Uterine smooth muscle cell (primary cell): ENCODE results near the gene OR11A1. TPM values are rescaled to one million over a fixed set of nuclear protein-coding genes. Genes with fewer than 3 reads are reported as not detected.

Experiments used
- total RNA-seq: library from RNA; depleted of rRNA; stranded (reverse); fragments of >200 nt; gene quantifications from 2 replicates; pipeline ENCODE4 v1.2.3, GENCODE V29; 2014

The OR11A1 gene, protein sequence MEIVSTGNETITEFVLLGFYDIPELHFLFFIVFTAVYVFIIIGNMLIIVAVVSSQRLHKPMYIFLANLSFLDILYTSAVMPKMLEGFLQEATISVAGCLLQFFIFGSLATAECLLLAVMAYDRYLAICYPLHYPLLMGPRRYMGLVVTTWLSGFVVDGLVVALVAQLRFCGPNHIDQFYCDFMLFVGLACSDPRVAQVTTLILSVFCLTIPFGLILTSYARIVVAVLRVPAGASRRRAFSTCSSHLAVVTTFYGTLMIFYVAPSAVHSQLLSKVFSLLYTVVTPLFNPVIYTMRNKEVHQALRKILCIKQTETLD
- not detected in 2 replicates for total RNA-seq

GRCh38 chr6:29456971-29457370, at the start of gene OR11A1, which contains the start of gene OR2H1:
Gene OR11A1, minus strand, starts transcription at chr6:29457071. Its CDS starts 29,430 bp downstream, at chr6:29427641.
Gene OR2H1, plus strand, starts transcription at chr6:29457155. Its CDS starts 4,615 bp downstream, at chr6:29461770.

DNA sequence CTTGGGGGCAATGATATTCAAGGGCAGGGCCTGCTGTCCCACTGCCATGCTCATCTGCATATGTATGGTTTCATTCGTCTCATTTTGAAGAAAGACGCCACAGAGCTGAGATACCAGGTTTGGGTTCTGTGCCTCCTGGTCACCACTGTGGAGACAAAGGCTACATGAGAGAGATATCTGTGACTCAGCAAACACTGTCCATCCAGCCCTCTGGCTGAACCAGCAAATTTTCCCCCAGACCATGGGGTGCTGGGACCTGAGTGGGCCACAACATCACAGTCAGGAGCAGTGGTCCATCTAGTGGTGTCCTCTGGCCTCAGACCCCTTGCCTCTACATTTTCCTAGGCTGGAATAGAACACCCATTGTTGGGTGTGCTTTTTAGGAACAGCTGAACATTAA, 30.8 kb upstream of the OR11A1 start, which contains the start of gene MAS1L:
Gene MAS1L, minus strand, starts transcription at position 297 of the 400 bp plus-strand sequence. Its CDS starts 54 bp downstream, at position 243.

DNA sequence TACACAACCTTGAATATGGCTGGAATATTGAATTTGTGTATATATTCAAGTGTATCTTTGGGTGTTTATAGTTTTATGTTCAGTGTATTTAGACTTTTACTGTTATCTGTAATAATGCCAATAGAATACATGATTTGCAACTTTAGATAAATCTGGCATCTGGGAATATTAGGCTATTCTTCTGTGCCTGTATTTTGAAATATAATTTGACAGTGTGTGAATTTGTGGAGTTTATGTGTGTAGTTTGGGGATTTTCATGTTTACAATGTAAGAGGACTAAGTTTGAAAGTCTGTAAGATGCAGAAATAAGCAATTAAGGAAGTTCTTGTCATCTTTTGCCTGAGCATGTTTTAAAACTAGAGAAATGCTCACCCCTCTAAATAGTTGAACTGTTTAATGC, 17.9 kb downstream of the OR11A1 start, which contains the start of gene OR10C1:
Gene OR10C1, plus strand, starts transcription at position 301 of the 400 bp plus-strand sequence. CDS start 710 bp downstream, outside the sequence.

DNA sequence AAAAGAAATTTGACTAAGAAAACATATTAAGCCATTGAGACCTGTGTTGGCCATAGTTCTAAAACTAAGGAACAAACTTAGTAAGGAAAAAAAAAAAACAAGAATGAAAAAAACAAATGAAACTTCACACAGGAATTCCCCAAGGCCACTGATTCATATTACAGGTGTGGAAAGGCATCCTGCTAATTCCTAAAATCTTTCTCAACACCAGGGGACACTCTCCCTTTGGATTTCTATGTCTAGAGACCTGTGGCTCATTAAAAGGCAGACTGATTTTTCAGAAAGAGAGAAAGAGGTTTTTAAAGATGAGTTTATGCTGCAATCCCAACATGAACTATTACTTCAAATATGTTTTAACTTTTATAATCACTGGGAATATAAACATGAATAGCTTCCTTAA, 42.3 kb downstream of the OR11A1 start, which contains the start of gene OR12D1:
Gene OR12D1, plus strand, starts transcription at position 341 of the 400 bp plus-strand sequence.

DNA sequence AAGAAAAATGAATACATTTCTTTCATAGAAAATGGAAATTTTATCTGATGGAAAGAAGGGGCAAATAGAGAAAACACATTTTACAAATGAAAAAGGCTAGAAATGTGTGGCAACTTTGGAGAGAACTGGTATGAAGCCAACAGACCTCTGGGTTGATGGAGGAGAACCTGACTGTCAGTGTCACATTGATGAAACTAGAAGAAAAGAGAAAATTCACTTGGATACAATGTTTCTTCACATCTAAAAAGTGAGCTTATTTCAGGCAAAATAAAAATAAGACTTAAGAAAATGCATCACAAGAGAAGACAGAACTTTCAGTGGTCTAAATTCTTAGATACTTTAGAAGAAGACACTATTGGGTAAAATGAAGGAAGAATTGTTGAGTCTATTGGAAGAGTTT, 61.5 kb downstream of the OR11A1 start, which contains the start of gene OR12D2:
Gene OR12D2, plus strand, starts transcription at position 301 of the 400 bp plus-strand sequence. CDS start 1,069 bp downstream, outside the sequence.

Other genes starting within 250 kb of the OR11A1 start
- gene OR14J1, start 155.4 kb downstream of the OR11A1 start, total RNA-seq: not detected in 2 replicates
- gene OR5V1, start 88.2 kb downstream of the OR11A1 start, total RNA-seq: not detected in 2 replicates
- gene OR12D3, start 81.8 kb downstream of the OR11A1 start, total RNA-seq: not detected in 2 replicates
- not detected in 2 replicates for gene OR12D2, start 61.4 kb downstream of the OR11A1 start, total RNA-seq
- not detected in 2 replicates for gene OR12D1, start 42.1 kb downstream of the OR11A1 start, total RNA-seq
- not detected in 2 replicates for gene OR10C1, start 17.8 kb downstream of the OR11A1 start, total RNA-seq
- gene OR2H1, start 84 bp upstream of the OR11A1 start, total RNA-seq: not detected in 2 replicates
- gene MAS1L, start 30.9 kb upstream of the OR11A1 start, total RNA-seq: not detected in 2 replicates
- gene UBD, start 102.7 kb upstream of the OR11A1 start, total RNA-seq: not detected in 2 replicates
- gene OR2H2, start 128.1 kb upstream of the OR11A1 start, total RNA-seq: not detected in 2 replicates
- gene GABBR1, start 176.1 kb upstream of the OR11A1 start, total RNA-seq: 11.8 and 16.9 TPM in 2 replicates
- gene MOG, start 200.0 kb upstream of the OR11A1 start, total RNA-seq: not detected in 2 replicates
- 0.11 TPM in 1 of 2 replicates, not detected in the other for gene ZFP57, start 224.1 kb upstream of the OR11A1 start, total RNA-seq